WERI-Rb-1 (cell line): ENCODE data around the gene TUBA8.
"Not testable (repeated sequence)": the region's sequence is repeated elsewhere in the genome, so short reads cannot be mapped to it uniquely, and the experiment has no call there.

ENCODE experiments used
- DNase-seq: peaks from one replicate; pipeline ENCODE4 v3.0.0-alpha.2; 2020
- H3K27ac ChIP-seq: fragments of 250-450 bp; sonication (Bioruptor Pico); 2 replicates; pipeline ENCODE4 v1.5.1; 2020; ENCODE audit warnings: mild to moderate bottlenecking, moderate library complexity
- H3K27me3 ChIP-seq: fragments of 250-450 bp; sonication (Bioruptor Pico); 2 replicates; pipeline ENCODE4 v1.5.1; 2021; ENCODE audit warnings: mild to moderate bottlenecking, low read depth, moderate library complexity; ENCODE audit not compliant: insufficient read depth, severe bottlenecking
- H3K36me3 ChIP-seq: fragments of 250-450 bp; sonication (Bioruptor Pico); 2 replicates; pipeline ENCODE4 v1.5.1; 2020; ENCODE audit warnings: mild to moderate bottlenecking, moderate library complexity
- H3K4me3 ChIP-seq: 2 replicates; pipeline ENCODE4 v1.5.1; 2011; ENCODE audit warnings: low read depth, mild to moderate bottlenecking, control low read depth, low read length
- H3K9me3 ChIP-seq: fragments of 250-450 bp; sonication (Bioruptor Pico); 2 replicates; pipeline ENCODE4 v1.5.1; 2021; ENCODE audit warnings: mild to moderate bottlenecking, moderate library complexity; ENCODE audit not compliant: severe bottlenecking
- CTCF ChIP-seq: IDR thresholded peaks from 2 replicates; pipeline ENCODE4 v1.5.1; 2011; ENCODE audit warnings: low read depth, mild to moderate bottlenecking, control low read depth, inconsistent platforms, low read length

Gene TUBA8

GRCh38 chr22:18133452-18133851, 22.8 kb downstream of the TUBA8 start:
- Histone ChIP-seq H3K4me3 (no peak overlapping the region), H3K9me3 (no peaks in the 10 kb centered on the region), H3K27me3 (no peaks in the 10 kb centered on the region), H3K36me3 (no peaks in the 10 kb centered on the region), H3K27ac (no peak overlapping the region)
- TF ChIP-seq CTCF = no peak
- no peak for DNase-seq

- TF ChIP-seq CTCF = no peak
- H3K27ac ChIP-seq = no peak overlapping the region
- no peak for DNase-seq
- H3K4me3 ChIP-seq = no peak overlapping the region
- peaks cover 3% of the 10 kb centered on the region for H3K9me3 ChIP-seq
- no peaks in the 10 kb centered on the region for H3K36me3 ChIP-seq
- no peaks in the 10 kb centered on the region for H3K27me3 ChIP-seq
Measured at GRCh38 chr22:18136563-18137320, 26.1 kb downstream of the TUBA8 start.

GRCh38 chr22:18141004-18141403, 30.4 kb downstream of the TUBA8 start:
- H3K36me3 ChIP-seq, H3K4me3 ChIP-seq, DNase-seq: not testable (repeated sequence)

GRCh38 chr22:18144105-18144504, 33.5 kb downstream of the TUBA8 start:
- Histone ChIP-seq H3K4me3 (no peak overlapping the region), H3K27ac (no peak overlapping the region), H3K9me3 (peaks cover 3% of the 10 kb centered on the region), H3K36me3 (no peaks in the 10 kb centered on the region), H3K27me3 (no peaks in the 10 kb centered on the region)
- DNase-seq = no peak
- no peak for TF ChIP-seq CTCF

More at GRCh38 chr22:18141004-18141403, 30.4 kb downstream of the TUBA8 start:
- not testable (repeated sequence) for H3K27ac ChIP-seq, H3K27me3 ChIP-seq, H3K9me3 ChIP-seq

- TF ChIP-seq CTCF = no peak
- no peak for DNase-seq
- H3K9me3 ChIP-seq = peaks cover 3% of the 10 kb centered on the region
Measured at GRCh38 chr22:18145676-18146388, 35.2 kb downstream of the TUBA8 start.

GRCh38 chr22:18146389-18146753, 35.8 kb downstream of the TUBA8 start:
- no peaks in the 10 kb centered on the region for H3K36me3 ChIP-seq
- no peak overlapping the region for H3K27ac ChIP-seq
- TF ChIP-seq CTCF = no peak
- no peak for DNase-seq
- no peak overlapping the region for H3K4me3 ChIP-seq
- no peaks in the 10 kb centered on the region for H3K9me3 ChIP-seq
- no peaks in the 10 kb centered on the region for H3K27me3 ChIP-seq

More at GRCh38 chr22:18145676-18146388, 35.2 kb downstream of the TUBA8 start:
- H3K27ac ChIP-seq = no peak overlapping the region
- no peak overlapping the region for H3K4me3 ChIP-seq
- H3K27me3 ChIP-seq = no peaks in the 10 kb centered on the region
- H3K36me3 ChIP-seq = no peaks in the 10 kb centered on the region
